Measurements from ENCODE around the gene RNGTT.

- TF ChIP-seq, protein P1, sequence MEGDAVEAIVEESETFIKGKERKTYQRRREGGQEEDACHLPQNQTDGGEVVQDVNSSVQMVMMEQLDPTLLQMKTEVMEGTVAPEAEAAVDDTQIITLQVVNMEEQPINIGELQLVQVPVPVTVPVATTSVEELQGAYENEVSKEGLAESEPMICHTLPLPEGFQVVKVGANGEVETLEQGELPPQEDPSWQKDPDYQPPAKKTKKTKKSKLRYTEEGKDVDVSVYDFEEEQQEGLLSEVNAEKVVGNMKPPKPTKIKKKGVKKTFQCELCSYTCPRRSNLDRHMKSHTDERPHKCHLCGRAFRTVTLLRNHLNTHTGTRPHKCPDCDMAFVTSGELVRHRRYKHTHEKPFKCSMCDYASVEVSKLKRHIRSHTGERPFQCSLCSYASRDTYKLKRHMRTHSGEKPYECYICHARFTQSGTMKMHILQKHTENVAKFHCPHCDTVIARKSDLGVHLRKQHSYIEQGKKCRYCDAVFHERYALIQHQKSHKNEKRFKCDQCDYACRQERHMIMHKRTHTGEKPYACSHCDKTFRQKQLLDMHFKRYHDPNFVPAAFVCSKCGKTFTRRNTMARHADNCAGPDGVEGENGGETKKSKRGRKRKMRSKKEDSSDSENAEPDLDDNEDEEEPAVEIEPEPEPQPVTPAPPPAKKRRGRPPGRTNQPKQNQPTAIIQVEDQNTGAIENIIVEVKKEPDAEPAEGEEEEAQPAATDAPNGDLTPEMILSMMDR (conservative IDR thresholded peaks at IDR 0.05): no peak
- TF ChIP-seq ZFX (IDR thresholded peaks at IDR 0.05): no peak
Measured at GRCh38 chr6:88561954-88562315, 401.5 kb downstream of the RNGTT start.

Data from C4-2B (cell line).